CMK (cell line): ENCODE measurements around the gene SPAG16.
"Not testable (repeated sequence)": the region's sequence is repeated elsewhere in the genome, so short reads cannot be mapped to it uniquely, and the experiment has no call there.

Source experiments
- DNase-seq: peaks from one replicate; pipeline ENCODE4 v3.0.0-alpha.2; 2010; ENCODE audit warnings: low read depth

SPAG16 gene

DNA sequence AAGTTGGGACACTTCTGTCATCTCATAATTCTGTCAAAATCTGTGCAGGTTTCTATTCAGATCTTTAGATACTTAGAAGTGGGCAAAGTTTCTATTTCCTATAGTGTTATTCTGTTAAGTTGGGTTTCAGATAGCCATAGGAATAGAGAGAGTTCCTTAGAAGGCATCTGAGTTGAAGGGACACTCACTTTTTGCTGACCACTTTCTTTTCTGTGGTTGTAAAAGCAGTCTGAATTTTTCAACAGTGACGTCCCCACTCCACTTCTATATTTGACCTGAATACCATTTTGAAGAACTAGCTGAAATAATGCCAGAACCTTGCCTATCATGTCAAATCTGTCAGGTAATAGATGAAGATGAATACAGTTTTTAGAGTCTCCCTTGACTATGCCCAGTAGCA lies 267.3 kb downstream of the SPAG16 start:
- no peak for DNase-seq

DNA sequence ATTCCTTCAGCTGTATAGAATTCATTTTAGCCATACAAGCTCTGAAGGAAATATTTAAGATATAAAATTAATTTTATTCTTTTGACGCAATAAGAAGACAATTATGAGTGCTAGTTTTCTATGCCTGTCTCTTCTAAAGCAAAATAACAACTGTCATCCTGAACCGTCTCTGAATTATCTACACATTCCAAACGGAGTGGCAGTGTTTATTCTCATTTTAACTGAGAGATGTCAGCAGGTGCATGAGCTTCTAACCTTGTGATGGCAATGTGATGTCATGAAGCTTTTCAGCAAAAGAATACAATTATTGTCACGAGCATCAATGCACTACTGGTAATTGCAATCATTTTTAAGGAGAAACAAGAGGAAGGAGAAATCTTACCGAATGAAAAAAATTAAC lies 274.8 kb downstream of the SPAG16 start:
- DNase-seq = no peak

DNA sequence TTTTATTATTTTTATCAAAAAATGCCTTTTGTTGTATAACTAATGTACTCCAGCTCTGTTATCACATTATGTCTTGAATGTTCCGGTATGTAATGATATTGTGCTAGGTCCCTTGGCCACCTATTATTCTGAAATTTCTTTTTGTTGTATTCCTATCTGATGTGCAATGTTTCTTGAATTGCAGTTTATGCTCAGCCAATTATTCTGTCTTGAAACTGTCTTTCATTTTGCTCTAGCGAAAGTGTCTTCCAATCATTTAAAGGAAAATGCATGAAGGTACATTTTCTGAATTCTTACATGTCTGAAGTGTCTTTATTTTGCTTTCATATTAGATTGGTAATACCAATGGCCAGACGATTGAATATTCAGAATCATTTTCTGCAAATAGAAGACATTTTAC lies 277.5 kb downstream of the SPAG16 start:
- no peak for DNase-seq

DNA sequence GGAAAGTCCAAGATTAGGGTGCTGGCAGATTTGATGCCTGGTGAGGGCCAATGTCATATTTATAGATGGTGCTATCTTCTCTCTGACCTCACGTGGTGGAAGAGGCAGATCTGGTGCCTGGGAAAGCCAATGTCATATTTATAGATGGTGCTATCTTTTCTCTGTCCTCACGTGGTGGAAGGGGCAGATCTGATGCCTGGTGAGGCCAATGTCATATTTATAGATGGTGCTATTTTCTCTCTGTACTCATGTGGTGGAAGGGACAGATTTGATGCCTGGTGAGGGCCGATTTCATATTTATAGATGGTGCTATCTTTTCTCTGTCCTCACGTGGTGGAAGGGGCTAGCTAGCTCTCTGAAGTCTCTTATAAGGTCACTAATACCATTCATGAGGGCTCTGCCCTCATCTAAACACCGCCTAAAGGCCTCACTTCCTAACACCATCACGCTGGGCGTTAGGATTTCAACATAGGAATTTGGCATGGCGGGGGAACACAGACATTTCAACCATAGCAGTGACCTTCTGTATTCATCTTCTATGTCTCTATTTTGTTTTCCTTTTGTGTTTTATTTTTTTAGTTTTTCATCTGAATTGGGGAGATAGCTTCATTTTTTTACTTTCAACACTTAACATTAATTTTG lies 278.4 kb downstream of the SPAG16 start:
- DNase-seq = no peak

- DNase-seq = no peak
Measured at GRCh38 chr2:213566846-213567245, 282.6 kb downstream of the SPAG16 start.

DNA sequence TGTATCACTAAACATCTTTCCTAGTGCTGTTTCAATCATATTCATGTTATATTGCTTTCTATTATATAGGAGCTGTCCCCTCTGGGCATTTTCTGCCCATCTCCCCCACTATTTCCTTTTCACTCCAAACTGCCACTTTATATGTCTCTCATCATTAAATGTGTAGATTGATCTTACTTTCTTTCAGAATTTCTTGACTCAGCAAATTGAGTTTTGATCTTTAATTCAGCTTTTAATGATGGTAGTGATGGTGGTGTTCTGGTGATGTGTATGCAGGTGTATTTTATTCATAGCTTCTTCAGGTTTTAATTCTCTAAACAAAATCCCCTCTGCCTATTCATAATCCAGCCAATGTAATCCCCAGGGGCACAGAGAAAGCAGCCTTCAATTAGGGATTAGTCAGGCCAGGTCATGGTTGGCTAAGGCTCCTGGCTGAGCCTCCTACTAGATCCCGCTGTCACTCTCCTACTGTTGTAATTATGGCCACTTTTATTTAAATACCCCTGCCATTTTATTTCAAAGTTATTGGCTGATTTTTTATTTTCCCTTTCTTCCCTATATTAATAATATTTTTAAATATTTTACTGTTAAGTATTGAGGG lies 325.4 kb downstream of the SPAG16 start:
- DNase-seq = no peak

DNA sequence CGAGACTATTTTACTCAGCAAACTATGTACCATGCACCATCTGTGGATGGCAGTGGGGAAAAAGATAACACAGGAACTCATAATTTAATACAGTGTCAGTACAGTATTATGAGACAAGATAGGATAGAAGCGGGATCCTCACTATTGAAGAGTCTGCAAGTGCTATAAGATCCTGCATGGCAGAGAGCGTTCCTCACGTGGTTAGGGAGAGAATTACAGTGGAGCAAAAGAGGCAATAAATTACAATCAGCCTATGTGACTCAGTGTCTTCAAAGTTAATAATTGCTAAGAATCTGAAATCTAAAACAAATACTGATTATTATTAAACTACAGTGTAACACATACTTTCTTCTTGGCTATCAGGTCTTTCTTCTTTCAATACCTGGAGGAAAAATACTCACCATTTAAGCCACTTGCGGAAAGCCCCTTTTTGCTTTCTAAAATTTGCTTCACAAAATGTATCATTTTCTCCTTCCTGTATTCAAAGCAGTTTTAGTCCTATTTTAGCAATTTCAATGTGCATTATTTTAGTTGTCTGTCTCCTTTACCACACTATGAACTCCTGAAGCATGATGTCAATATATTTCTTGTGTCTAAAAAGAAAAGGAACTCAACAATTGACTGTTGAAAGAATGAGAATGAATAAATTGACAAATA lies 342.9 kb downstream of the SPAG16 start:
- DNase-seq = no peak

DNA sequence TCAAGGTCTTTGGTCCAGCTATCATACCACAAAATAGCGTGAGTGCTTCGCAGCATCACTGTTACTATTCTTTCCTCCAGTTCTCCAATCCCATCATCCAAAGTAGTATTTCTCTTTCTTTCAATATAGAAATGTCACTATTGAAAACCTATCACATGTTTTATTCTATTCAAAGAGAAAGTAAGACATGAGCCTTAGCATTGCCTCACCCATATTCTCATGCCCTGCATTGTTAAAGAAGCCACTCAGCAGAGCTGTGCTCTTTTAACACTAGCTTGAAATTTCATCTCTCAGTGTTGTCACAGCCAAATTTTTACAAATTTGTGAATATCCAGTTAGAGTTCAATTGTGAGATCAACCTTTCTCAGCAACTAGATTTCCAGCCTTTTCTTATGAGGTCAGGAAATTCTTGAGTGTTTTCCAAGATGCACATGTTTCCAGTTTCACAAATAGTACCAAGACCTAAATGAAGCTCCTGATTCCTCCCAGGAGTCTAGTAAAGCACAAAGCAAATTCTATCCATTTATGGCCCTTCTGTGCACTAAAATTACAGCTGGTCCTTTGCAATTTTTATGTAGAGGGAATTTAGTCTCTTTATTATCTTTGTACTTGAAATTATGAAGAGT lies 343.7 kb downstream of the SPAG16 start:
- no peak for DNase-seq

DNA sequence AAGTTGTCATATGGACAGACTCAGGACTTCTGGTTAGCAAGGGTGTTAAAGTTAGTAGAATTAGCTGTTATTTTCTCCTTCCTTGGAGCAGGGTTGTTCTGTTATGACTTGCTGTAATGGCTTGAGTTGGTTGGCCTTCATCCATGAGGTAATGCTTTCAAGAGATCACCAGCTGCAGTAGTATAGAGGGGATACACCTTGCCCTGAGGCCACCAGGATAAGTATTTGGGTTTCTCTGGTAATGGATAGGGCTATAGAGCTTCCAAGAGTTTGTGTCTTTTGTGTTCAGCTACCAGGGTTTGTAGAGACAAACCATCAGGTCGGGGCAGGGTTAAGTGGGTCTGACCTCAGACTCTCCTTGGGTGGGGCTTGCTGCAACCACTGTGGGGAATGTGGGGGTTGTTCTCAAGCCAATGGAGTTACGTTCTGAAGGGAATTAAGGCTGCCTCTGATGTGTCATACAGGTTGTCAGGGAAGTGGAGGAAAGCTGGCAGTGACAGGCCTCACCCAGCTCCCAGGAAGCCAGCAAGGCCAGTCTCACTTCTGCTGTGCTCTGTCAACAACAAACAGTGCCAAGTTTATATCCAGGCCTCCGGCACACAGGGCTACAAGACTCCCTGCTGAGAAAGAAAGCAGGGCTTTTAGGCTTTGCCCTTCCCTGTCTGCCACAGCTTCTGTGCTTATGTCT lies 356.6 kb downstream of the SPAG16 start:
- no peak for DNase-seq

DNA sequence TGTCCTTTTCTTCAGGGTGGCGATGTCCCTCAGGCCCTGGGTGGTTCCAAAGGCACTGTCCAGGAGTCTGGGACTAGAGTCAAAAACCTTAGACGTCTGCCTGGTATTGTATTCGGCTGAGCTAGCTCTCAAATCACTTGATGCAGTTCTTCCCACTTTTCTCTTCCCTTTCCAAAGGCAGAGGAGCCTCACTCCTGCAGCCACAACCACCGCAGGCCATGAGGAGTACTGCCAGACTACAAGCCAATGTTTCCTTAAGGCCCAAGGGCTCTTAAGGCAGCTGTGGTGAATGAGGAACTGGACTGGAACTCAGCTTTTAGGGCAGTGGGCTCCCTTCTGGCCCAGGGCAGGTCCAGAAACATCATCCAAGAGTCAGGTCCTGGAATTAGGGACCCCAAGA lies 360.7 kb downstream of the SPAG16 start:
- DNase-seq = no peak

- no peak for DNase-seq
Measured at GRCh38 chr2:213649176-213649575, 364.9 kb downstream of the SPAG16 start.

DNA sequence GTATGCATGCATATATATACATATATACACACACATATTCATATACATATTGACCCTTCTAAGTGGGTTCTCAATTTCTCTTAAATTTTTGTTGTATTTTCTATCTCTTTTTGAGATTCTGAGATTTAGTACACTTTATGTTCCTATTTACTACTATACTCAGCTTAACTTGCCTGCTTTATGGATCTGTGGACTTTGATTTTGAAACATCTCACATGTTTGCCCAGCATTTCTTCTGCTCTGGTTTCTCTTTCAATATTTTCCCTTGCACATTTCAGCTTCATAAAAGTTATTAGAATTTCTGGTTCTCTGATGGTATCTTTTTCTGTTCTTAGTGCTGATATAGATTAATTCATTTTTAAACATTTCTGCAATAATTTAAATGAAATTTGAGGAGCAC lies 380.6 kb downstream of the SPAG16 start:
- no peak for DNase-seq

DNA sequence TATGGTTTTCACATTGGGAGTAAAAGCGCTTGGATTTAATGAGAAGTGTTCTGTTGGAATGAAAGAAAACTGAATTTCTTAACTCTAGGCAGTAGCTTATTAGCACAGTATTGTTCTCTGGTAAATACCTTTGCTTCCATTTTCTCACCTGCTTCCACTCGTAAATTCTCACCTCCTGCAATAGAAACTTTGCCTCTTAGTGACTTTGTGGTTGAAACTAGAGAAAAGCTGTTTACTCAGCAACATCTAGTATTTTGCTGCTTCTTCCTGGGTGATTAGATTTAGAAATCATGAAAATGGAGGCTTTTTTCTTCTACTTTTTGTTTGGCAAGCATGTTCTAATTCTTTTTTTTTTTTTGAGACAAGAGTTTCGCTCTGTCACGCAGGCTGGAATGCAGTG lies 385.4 kb downstream of the SPAG16 start:
- no peak for DNase-seq

DNA sequence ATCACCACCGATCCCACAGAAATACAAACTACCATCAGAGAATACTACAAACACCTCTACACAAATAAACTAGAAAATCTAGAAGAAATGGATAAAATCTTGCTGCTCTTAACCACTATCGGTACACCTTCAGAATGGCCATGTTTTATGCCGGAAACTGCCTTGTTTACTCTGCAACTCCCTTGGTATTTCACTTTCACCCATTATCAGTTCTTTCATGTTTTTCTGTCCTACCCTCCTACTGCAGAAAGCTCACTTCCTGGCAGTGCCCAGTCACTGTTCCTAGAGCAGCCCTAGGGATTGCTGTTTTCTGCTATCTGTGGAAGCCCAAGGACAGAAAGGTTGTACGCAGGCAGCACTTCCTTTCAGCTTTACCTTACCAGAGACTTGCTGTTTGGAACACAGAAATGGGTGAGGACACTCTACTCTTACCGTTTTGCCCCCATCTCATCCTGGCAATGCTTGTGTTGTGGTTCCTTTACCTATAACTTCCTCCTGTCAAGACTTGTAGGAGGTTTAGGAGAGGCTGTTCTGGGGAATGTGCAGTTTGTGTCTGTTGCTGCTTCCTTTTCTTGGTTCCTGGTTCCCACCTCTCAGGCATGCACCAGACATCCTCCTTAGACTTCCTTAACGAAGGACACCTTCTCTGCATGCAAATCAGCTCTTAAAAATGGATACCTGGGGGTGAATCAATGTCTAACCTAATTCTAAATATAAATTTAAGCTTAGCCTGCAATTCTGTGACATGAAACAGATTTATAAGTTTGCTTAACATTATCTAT lies 394.4 kb downstream of the SPAG16 start:
- DNase-seq = no peak

- no peak for DNase-seq
Measured at GRCh38 chr2:213679894-213680293, 395.6 kb downstream of the SPAG16 start.

DNA sequence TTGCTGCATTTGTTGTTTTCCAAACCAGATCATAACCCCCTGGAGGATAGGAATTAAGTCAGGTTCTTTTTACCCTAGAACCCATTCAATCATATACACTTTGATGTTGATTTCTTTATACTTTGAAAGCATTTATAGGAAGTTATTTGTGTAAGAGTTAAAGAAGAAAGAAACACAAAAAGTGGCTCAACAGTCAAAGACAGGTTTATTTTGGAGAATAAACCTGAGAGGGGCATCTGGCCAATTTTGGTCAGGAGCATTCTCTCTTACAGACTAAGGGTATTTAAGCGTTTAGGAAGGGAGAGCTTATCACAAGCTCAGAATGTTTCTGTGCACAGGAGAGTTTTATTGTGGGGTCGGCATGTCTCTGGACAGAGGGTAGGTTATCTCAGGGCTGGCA lies 398.0 kb downstream of the SPAG16 start:
- no peak for DNase-seq

DNA sequence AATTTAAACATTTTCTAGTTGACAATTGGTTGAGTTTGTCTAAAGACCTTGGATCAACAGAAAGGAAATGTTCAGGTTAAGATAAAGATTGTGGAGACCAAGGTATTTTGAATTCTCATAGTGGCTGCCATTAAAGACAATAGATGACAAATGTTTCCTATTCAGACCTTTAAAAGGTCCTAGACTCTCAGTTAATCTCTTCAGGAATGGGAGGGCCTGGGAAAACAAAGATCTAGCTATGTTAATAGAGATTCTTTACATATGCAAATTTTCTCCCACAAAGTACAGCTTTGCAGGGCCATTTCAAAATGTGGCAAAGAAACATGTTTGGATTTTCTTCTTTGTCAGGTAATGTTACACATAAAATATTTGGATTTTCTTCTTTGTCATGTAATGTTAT lies 403.9 kb downstream of the SPAG16 start:
- no peak for DNase-seq

DNA sequence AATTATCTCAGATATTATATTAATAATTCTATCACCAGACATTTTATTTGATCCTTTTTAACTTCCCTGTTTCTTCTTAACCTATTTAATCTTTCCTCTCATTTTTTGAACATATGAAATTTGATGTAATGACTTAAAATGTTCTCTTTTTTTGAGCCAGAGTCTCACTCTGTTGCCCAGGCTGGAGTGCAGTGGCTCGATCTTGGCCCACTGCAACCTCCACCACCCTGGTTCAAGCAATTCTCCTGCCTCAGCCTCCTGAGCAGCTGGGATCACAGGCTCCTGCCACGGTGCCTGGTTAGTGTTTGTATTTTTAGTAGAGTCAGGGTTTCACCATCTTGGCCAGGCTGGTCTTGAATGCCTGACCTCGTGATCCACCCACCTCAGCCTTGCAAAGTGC lies 404.6 kb downstream of the SPAG16 start:
- not testable (repeated sequence) for DNase-seq

DNA sequence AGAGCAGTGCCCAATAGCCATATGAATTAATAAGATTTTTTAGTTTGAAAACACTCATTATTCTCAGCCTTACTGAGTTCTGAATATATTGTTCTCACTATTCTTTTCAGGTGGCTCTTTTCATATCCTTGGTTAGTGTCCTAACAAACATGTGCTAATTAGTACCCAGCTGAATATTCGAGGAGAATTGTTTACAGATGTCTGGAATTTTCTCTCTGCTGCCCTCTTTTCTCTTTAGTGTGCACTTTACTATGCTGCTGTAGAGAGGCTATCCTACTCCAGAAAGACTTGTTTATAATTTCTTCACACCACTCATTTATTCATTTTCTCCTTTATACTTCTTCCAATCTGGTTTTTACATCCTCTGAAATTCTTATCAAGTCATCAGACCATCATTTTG lies 405.3 kb downstream of the SPAG16 start:
- DNase-seq = no peak

DNA sequence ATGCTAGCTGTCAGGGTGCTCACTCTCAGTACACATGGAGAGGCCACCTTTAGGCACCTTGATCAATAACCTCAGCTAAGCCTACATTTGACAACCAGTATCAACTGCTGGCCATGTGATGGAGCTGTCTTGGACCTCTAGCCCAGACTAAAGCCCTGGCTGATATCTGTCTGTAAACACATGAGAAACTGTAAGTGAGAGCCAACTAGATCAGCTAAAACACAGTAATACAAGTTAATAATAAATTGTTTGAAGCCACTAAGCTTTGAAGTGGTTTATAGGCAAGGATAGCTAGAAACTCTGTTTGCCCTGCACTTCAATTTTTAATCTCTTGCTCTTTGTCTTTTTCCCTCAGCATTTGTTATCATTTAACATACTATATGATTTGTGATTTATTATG lies 407.1 kb downstream of the SPAG16 start:
- no peak for DNase-seq

DNA sequence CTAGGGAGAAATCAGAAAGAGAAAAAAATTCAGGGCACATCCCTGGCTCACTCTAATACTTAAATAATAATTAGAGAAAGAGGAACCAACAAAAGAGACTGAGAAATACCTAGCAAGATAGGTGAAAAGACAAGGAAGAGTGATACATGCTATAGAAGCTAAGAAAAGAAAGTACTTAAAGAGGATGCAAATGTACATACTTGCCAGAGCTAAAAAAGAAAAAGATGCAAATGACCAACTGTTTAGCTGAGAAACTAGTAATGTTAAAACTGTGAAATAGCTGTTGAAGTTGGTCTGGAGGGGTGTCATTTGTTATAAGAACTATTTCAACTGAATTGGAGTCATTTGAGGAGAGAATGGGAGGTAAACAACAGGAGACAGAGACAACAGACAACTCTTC lies 412.2 kb downstream of the SPAG16 start:
- no peak for DNase-seq

DNA sequence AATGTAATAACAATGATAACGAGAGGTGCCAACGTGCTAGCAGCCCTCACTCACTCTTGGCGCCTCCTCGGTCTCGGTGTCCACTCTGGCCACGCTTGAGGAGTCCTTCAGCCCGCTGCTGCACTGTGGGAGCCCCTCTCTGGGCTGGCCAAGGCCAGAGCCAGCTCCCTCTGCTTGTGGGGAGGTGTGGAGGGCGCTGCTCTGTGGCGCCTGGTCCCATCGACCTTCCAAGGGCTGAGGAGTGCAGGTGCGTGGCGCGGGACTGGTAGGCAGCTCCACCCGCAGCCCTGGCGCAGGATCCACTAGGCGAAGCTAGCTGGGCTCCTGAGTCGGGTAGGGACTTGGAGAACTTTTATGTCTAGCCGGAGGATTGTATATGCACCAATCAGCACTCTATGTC lies 417.1 kb downstream of the SPAG16 start:
- not testable (repeated sequence) for DNase-seq
